Measurements from ENCODE around the gene CHCHD6.
A peak's percentile ranks its signal among the peaks of the same experiment; 100 is the strongest.

The CHCHD6 gene

GRCh38 chr3:126923895-126924294, 219.9 kb downstream of the CHCHD6 start:
- TF ChIP-seq GATA3 (IDR thresholded peaks at IDR 0.05; ENCODE audit: low read depth, low read length) = no peak
- TF ChIP-seq GATA2 (IDR thresholded peaks at IDR 0.05; ENCODE audit: low read depth, low read length) = no peak

GRCh38 chr3:126924458-126924857, 220.4 kb downstream of the CHCHD6 start:
- TF ChIP-seq GATA3 (IDR thresholded peaks at IDR 0.05; ENCODE audit: low read depth, low read length) (no peak), GATA2 (IDR thresholded peaks at IDR 0.05; ENCODE audit: low read depth, low read length) (no peak)

- TF ChIP-seq GATA2 (IDR thresholded peaks at IDR 0.05; ENCODE audit: low read depth, low read length) = no peak
- no peak for TF ChIP-seq GATA3 (IDR thresholded peaks at IDR 0.05; ENCODE audit: low read depth, low read length)
Measured at GRCh38 chr3:126925411-126926171, 221.6 kb downstream of the CHCHD6 start.

GRCh38 chr3:126926684-126927400, 222.8 kb downstream of the CHCHD6 start:
- TF ChIP-seq GATA2 (IDR thresholded peaks at IDR 0.05; ENCODE audit: low read depth, low read length) (no peak), GATA3 (IDR thresholded peaks at IDR 0.05; ENCODE audit: low read depth, low read length) (no peak)

GRCh38 chr3:126927401-126927750, 223.3 kb downstream of the CHCHD6 start:
- TF ChIP-seq GATA3 (IDR thresholded peaks at IDR 0.05; ENCODE audit: low read depth, low read length) = no peak
- no peak for TF ChIP-seq GATA2 (IDR thresholded peaks at IDR 0.05; ENCODE audit: low read depth, low read length)

- TF ChIP-seq GATA3 (IDR thresholded peaks at IDR 0.05; ENCODE audit: low read depth, low read length) = no peak
- no peak for TF ChIP-seq GATA2 (IDR thresholded peaks at IDR 0.05; ENCODE audit: low read depth, low read length)
Measured at GRCh38 chr3:126927846-126928245, 223.8 kb downstream of the CHCHD6 start.

GRCh38 chr3:126928921-126929474, 225.0 kb downstream of the CHCHD6 start:
- TF ChIP-seq GATA2 (IDR thresholded peaks at IDR 0.05; ENCODE audit: low read depth, low read length) (peak; percentile 88), GATA3 (IDR thresholded peaks at IDR 0.05; ENCODE audit: low read depth, low read length) (no peak)

- TF ChIP-seq GATA2 (IDR thresholded peaks at IDR 0.05; ENCODE audit: low read depth, low read length) = no peak
- no peak for TF ChIP-seq GATA3 (IDR thresholded peaks at IDR 0.05; ENCODE audit: low read depth, low read length)
Measured at GRCh38 chr3:126930936-126931600, 227.0 kb downstream of the CHCHD6 start.

GRCh38 chr3:126931806-126932187, 227.8 kb downstream of the CHCHD6 start:
- TF ChIP-seq GATA3 (IDR thresholded peaks at IDR 0.05; ENCODE audit: low read depth, low read length) (no peak), GATA2 (IDR thresholded peaks at IDR 0.05; ENCODE audit: low read depth, low read length) (no peak)

- no peak for TF ChIP-seq GATA3 (IDR thresholded peaks at IDR 0.05; ENCODE audit: low read depth, low read length)
- TF ChIP-seq GATA2 (IDR thresholded peaks at IDR 0.05; ENCODE audit: low read depth, low read length) = no peak
Measured at GRCh38 chr3:126932188-126932931, 228.3 kb downstream of the CHCHD6 start.

GRCh38 chr3:126934031-126934531, 230.0 kb downstream of the CHCHD6 start:
- TF ChIP-seq GATA3 (IDR thresholded peaks at IDR 0.05; ENCODE audit: low read depth, low read length) (no peak), GATA2 (IDR thresholded peaks at IDR 0.05; ENCODE audit: low read depth, low read length) (no peak)

GRCh38 chr3:126934991-126935390, 231.0 kb downstream of the CHCHD6 start:
- no peak for TF ChIP-seq GATA3 (IDR thresholded peaks at IDR 0.05; ENCODE audit: low read depth, low read length)
- TF ChIP-seq GATA2 (IDR thresholded peaks at IDR 0.05; ENCODE audit: low read depth, low read length) = no peak

- TF ChIP-seq GATA2 (IDR thresholded peaks at IDR 0.05; ENCODE audit: low read depth, low read length) (no peak), GATA3 (IDR thresholded peaks at IDR 0.05; ENCODE audit: low read depth, low read length) (no peak)
Measured at GRCh38 chr3:126935756-126936509, 231.9 kb downstream of the CHCHD6 start.
